NCI-H1694 treated with DMSO at 0.1 percent for 48 hours (cell line): ENCODE measurements around the gene SDE2.
A peak's percentile ranks its signal among the peaks of the same experiment; 100 is the strongest.
"Not testable (repeated sequence)": the region's sequence is repeated elsewhere in the genome, so short reads cannot be mapped to it uniquely, and the experiment has no call there.

ENCODE experiments used
- DNase-seq: peaks from one replicate; lab custom pipeline; 2025; lab: John Stamatoyannopoulos, UW

SDE2 gene

GRCh38 chr1:225975146-225975545, 24.0 kb downstream of the SDE2 start:
- DNase-seq, result not testable (repeated sequence)

- no peak for DNase-seq
These were observed 24.7 kb downstream of the SDE2 start for GRCh38 chr1:225974454-225974853.

- peak; percentile 91 for DNase-seq
These were observed 26.0 kb downstream of the SDE2 start for GRCh38 chr1:225973158-225973557.

GRCh38 chr1:225972344-225973152, 26.6 kb downstream of the SDE2 start:
- no peak for DNase-seq

GRCh38 chr1:225970592-225971157, 28.5 kb downstream of the SDE2 start:
- DNase-seq, result not testable (repeated sequence)

- not testable (repeated sequence) for DNase-seq
These were observed 29.4 kb downstream of the SDE2 start for GRCh38 chr1:225969751-225970150.

- DNase-seq, result no peak
These were observed 33.9 kb downstream of the SDE2 start for GRCh38 chr1:225965231-225965630.

- no peak for DNase-seq
These were observed 35.2 kb downstream of the SDE2 start for GRCh38 chr1:225963735-225964530.

GRCh38 chr1:225962440-225962975, 36.6 kb downstream of the SDE2 start:
- DNase-seq, result no peak

- DNase-seq, result no peak
These were observed 37.3 kb downstream of the SDE2 start for GRCh38 chr1:225961659-225962439.

GRCh38 chr1:225958041-225958440, 41.1 kb downstream of the SDE2 start:
- no peak for DNase-seq

- no peak for DNase-seq
These were observed 44.4 kb downstream of the SDE2 start for GRCh38 chr1:225954753-225955152.

- DNase-seq, result no peak
These were observed 45.8 kb downstream of the SDE2 start for GRCh38 chr1:225953315-225953714.

GRCh38 chr1:225950905-225951497, 48.1 kb downstream of the SDE2 start:
- no peak for DNase-seq

GRCh38 chr1:225949041-225949440, 50.1 kb downstream of the SDE2 start:
- DNase-seq, result no peak

- DNase-seq, result no peak
These were observed 52.3 kb downstream of the SDE2 start for GRCh38 chr1:225946803-225947202.

GRCh38 chr1:225946082-225946620, 53.0 kb downstream of the SDE2 start:
- DNase-seq, result no peak

GRCh38 chr1:225945564-225945963, 53.6 kb downstream of the SDE2 start:
- no peak for DNase-seq

GRCh38 chr1:225944951-225945350, 54.2 kb downstream of the SDE2 start:
- DNase-seq, result no peak

- no peak for DNase-seq
These were observed 54.8 kb downstream of the SDE2 start for GRCh38 chr1:225944387-225944786.

- no peak for DNase-seq
These were observed 55.6 kb downstream of the SDE2 start for GRCh38 chr1:225943582-225943981.
